Type B pancreatic cell (in vitro differentiated cells): ENCODE data around the gene CENPH. TPM values are rescaled to one million over a fixed set of nuclear protein-coding genes. Genes with fewer than 3 reads are reported as not detected.
A peak's percentile ranks its signal among the peaks of the same experiment; 100 is the strongest.
"Not testable (repeated sequence)": the region's sequence is repeated elsewhere in the genome, so short reads cannot be mapped to it uniquely, and the experiment has no call there.

Experiments
- DNase-seq: peaks from one replicate; pipeline ENCODE4 v3.0.0; 2021; ENCODE audit warnings: mixed read lengths; ENCODE audit not compliant: unreplicated experiment; ENCODE audit errors: extremely low spot score
- H3K27ac Mint-ChIP-seq: 2 replicates; pipeline ENCODE4 v1.8.0; 2021; ENCODE audit warnings: mild to moderate bottlenecking, mixed read lengths
- H3K27me3 Mint-ChIP-seq: 2 replicates; pipeline ENCODE4 v1.8.0; 2021; ENCODE audit warnings: mixed read lengths
- H3K36me3 Mint-ChIP-seq: 2 replicates; pipeline ENCODE4 v1.8.0; 2021; ENCODE audit warnings: mixed read lengths
- H3K4me1 Mint-ChIP-seq: one replicate; pipeline ENCODE4 v1.8.0; 2021; ENCODE audit warnings: mixed read lengths; ENCODE audit not compliant: unreplicated experiment
- H3K4me3 Mint-ChIP-seq: 2 replicates; pipeline ENCODE4 v1.8.0; 2021; ENCODE audit warnings: mild to moderate bottlenecking, mixed read lengths
- H3K9me3 Mint-ChIP-seq: 2 replicates; pipeline ENCODE4 v1.8.0; 2021; ENCODE audit warnings: mixed read lengths
- CTCF ChIP-seq: fragments of 200-600 bp; sonication (generic); conservative IDR thresholded peaks from 2 replicates; pipeline ENCODE4 v1.5.0; 2021; ENCODE audit warnings: antibody characterized with exemption, mild to moderate bottlenecking
- total RNA-seq: library from RNA; stranded (reverse); gene quantifications from 2 replicates; pipeline ENCODE4 v1.2.1, GENCODE V29; 2021; ENCODE audit warnings: low replicate concordance

The CENPH gene
- total RNA-seq, 1 donor from 2014 or later = 27.0 TPM

- Mint-ChIP-seq H3K4me3 (no peak overlapping the region), H3K27me3 (no peaks in the 10 kb centered on the region), H3K27ac (no peak overlapping the region), H3K36me3 (peaks cover 42% of the 10 kb centered on the region), H3K4me1 (no peaks in the 10 kb centered on the region), H3K9me3 (peaks cover 4% of the 10 kb centered on the region)
- no peak for DNase-seq
- TF ChIP-seq CTCF = no peak
Observed at GRCh38 chr5:69245031-69245430, 55.6 kb downstream of the CENPH start.

- H3K4me1 Mint-ChIP-seq = no peaks in the 10 kb centered on the region
- no peak for TF ChIP-seq CTCF
- H3K27me3 Mint-ChIP-seq = no peaks in the 10 kb centered on the region
- H3K36me3 Mint-ChIP-seq = peaks cover 24% of the 10 kb centered on the region
- DNase-seq = no peak
- H3K27ac Mint-ChIP-seq = no peak overlapping the region
- peaks cover 4% of the 10 kb centered on the region for H3K9me3 Mint-ChIP-seq
- no peak overlapping the region for H3K4me3 Mint-ChIP-seq
Observed at GRCh38 chr5:69248019-69248418, 58.6 kb downstream of the CENPH start.

GRCh38 chr5:69250593-69250992 is 61.2 kb downstream of the CENPH start:
- DNase-seq = no peak
- peaks cover 16% of the 10 kb centered on the region for H3K36me3 Mint-ChIP-seq
- H3K4me1 Mint-ChIP-seq = no peaks in the 10 kb centered on the region
- H3K4me3 Mint-ChIP-seq = no peak overlapping the region
- peaks cover 4% of the 10 kb centered on the region for H3K9me3 Mint-ChIP-seq
- no peak for TF ChIP-seq CTCF
- peak overlapping the region; percentile 55 for H3K27ac Mint-ChIP-seq
- no peaks in the 10 kb centered on the region for H3K27me3 Mint-ChIP-seq

GRCh38 chr5:69252437-69252836 is 63.1 kb downstream of the CENPH start:
- H3K27me3 Mint-ChIP-seq = no peaks in the 10 kb centered on the region
- H3K36me3 Mint-ChIP-seq = peaks cover 15% of the 10 kb centered on the region
- TF ChIP-seq CTCF = no peak
- H3K9me3 Mint-ChIP-seq = peaks cover 4% of the 10 kb centered on the region
- H3K27ac Mint-ChIP-seq = no peak overlapping the region
- no peaks in the 10 kb centered on the region for H3K4me1 Mint-ChIP-seq
- H3K4me3 Mint-ChIP-seq = no peak overlapping the region
- no peak for DNase-seq

- H3K4me3 Mint-ChIP-seq, DNase-seq, H3K9me3 Mint-ChIP-seq, H3K27me3 Mint-ChIP-seq, H3K27ac Mint-ChIP-seq, H3K4me1 Mint-ChIP-seq: not testable (repeated sequence)
- H3K36me3 Mint-ChIP-seq = peaks cover 14% of the 10 kb centered on the region
Observed at GRCh38 chr5:69255940-69256339, 66.6 kb downstream of the CENPH start.

GRCh38 chr5:69257577-69257976 is 68.2 kb downstream of the CENPH start:
- Mint-ChIP-seq H3K36me3 (peaks cover 24% of the 10 kb centered on the region), H3K27me3 (no peaks in the 10 kb centered on the region), H3K4me1 (no peaks in the 10 kb centered on the region), H3K9me3 (no peaks in the 10 kb centered on the region), H3K27ac (no peak overlapping the region), H3K4me3 (no peak overlapping the region)
- no peak for TF ChIP-seq CTCF
- DNase-seq = no peak

Other genes with a start within 250 kb of the CENPH start
- gene SLC30A5, start 95.6 kb upstream of the CENPH start, total RNA-seq = 57.7 and 57.9 TPM in 2 replicates
- 66.8 and 169 TPM in 2 replicates for gene CCNB1, start 22.4 kb upstream of the CENPH start, total RNA-seq
- gene CDK7, start 45.3 kb downstream of the CENPH start, total RNA-seq = 27.3 and 35.8 TPM in 2 replicates
- 5.5 and 6.9 TPM in 2 replicates for gene CCDC125, start 143.2 kb downstream of the CENPH start, total RNA-seq
- 29.9 and 30.8 TPM in 2 replicates for gene AK6, start 179.9 kb downstream of the CENPH start, total RNA-seq
- gene TAF9, start 179.9 kb downstream of the CENPH start, total RNA-seq = 59.9 and 60.2 TPM in 2 replicates
- 19.6 and 30.9 TPM in 2 replicates for gene RAD17, start 180.2 kb downstream of the CENPH start, total RNA-seq
- gene MARVELD2, start 225.5 kb downstream of the CENPH start, total RNA-seq = 26.1 and 62.5 TPM in 2 replicates